Trophoblast cell (in vitro differentiated cells and primary cell): ENCODE data around the gene TSC22D2.

Experiments
- DNase-seq, 2 donors: peaks; one replicate each; pipeline ENCODE4 v3.0.0-alpha.2; 2016
- H2AFZ ChIP-seq: 2 replicates; pipeline ENCODE4 v1.6.1; 2013; ENCODE audit warnings: low read length, moderate library complexity, mild to moderate bottlenecking; ENCODE audit not compliant: insufficient read depth, poor library complexity
- H2AK5ac ChIP-seq: 2 replicates; pipeline ENCODE4 v1.6.1; 2013; ENCODE audit warnings: mild to moderate bottlenecking, low read length
- H2BK120ac ChIP-seq: 2 replicates; pipeline ENCODE4 v1.6.1; 2013; ENCODE audit warnings: low read length, mild to moderate bottlenecking, moderate library complexity; ENCODE audit not compliant: insufficient read depth, poor library complexity
- H2BK12ac ChIP-seq: 2 replicates; pipeline ENCODE4 v1.6.1; 2013; ENCODE audit warnings: mild to moderate bottlenecking, low read length, moderate library complexity
- H2BK5ac ChIP-seq: 2 replicates; pipeline ENCODE4 v1.6.1; 2013; ENCODE audit warnings: low read length, low read depth, moderate library complexity, mild to moderate bottlenecking; ENCODE audit not compliant: poor library complexity
- H3K14ac ChIP-seq: 2 replicates; pipeline ENCODE4 v1.6.1; 2013; ENCODE audit warnings: mild to moderate bottlenecking, low read length
- H3K18ac ChIP-seq: 2 replicates; pipeline ENCODE4 v1.6.1; 2013; ENCODE audit warnings: mild to moderate bottlenecking, low read length
- H3K23ac ChIP-seq: 2 replicates; pipeline ENCODE4 v1.6.1; 2013; ENCODE audit warnings: low read length
- H3K27ac ChIP-seq: 2 replicates; pipeline ENCODE4 v1.5.1; 2013; ENCODE audit warnings: low read depth, mild to moderate bottlenecking, inconsistent platforms, low read length, moderate library complexity
- H3K27me3 ChIP-seq: 2 replicates; pipeline ENCODE4 v1.6.1; 2013; ENCODE audit warnings: inconsistent platforms, mild to moderate bottlenecking, low read length, moderate library complexity; ENCODE audit not compliant: insufficient read depth
- H3K36me3 ChIP-seq, 2 experiments: 1 replicate in 1 of 2; 2 replicates in 1 of 2; pipeline ENCODE4 v1.6.1; 2013; ENCODE audit warnings: low read length in 2 of 2, mild to moderate bottlenecking in 2 of 2, moderate library complexity in 1 of 2; ENCODE audit not compliant: insufficient read depth in 2 of 2, control insufficient read depth in 1 of 2
- H3K4ac ChIP-seq: 2 replicates; pipeline ENCODE4 v1.6.1; 2013; ENCODE audit warnings: low read depth, mild to moderate bottlenecking, low read length, moderate library complexity
- H3K4me1 ChIP-seq, 2 experiments: 1 replicate in 1 of 2; 2 replicates in 1 of 2; pipeline ENCODE4 v1.6.1; 2013; ENCODE audit warnings: low read length in 2 of 2, mild to moderate bottlenecking in 2 of 2, moderate library complexity in 1 of 2; ENCODE audit not compliant: insufficient read depth in 2 of 2, control insufficient read depth in 1 of 2
- H3K4me2 ChIP-seq: 2 replicates; pipeline ENCODE4 v1.6.1; 2013; ENCODE audit warnings: inconsistent platforms, mild to moderate bottlenecking, low read length, moderate library complexity
- H3K4me3 ChIP-seq: 2 replicates; pipeline ENCODE4 v1.5.1; 2013; ENCODE audit warnings: mild to moderate bottlenecking, low read depth, low read length, inconsistent platforms
- H3K79me1 ChIP-seq: one replicate; pipeline ENCODE4 v1.6.1; 2013; ENCODE audit warnings: low read length
- H3K79me2 ChIP-seq: 2 replicates; pipeline ENCODE4 v1.6.1; 2013; ENCODE audit warnings: low read length, mild to moderate bottlenecking; ENCODE audit not compliant: control insufficient read depth, insufficient read depth, poor library complexity
- H3K9ac ChIP-seq: 2 replicates; pipeline ENCODE4 v1.6.1; 2013; ENCODE audit warnings: mild to moderate bottlenecking, low read length
- H3K9me3 ChIP-seq: 2 replicates; pipeline ENCODE4 v1.6.1; 2013; ENCODE audit warnings: low read depth, mild to moderate bottlenecking, control low read depth, inconsistent platforms, low read length; ENCODE audit not compliant: insufficient read depth
- H4K12ac ChIP-seq: 2 replicates; pipeline ENCODE4 v1.6.1; 2013; ENCODE audit warnings: low read depth, mild to moderate bottlenecking, low read length, moderate library complexity
- H4K8ac ChIP-seq: 2 replicates; pipeline ENCODE4 v1.6.1; 2013; ENCODE audit warnings: low read depth, mild to moderate bottlenecking, low read length, moderate library complexity
- H4K91ac ChIP-seq: one replicate; pipeline ENCODE4 v1.6.1; 2013; ENCODE audit warnings: low read depth, mild to moderate bottlenecking, low read length, moderate library complexity
- WGBS: extraction: QIAGEN DNeasy Blood & Tissue Kit; methylation state at CpG from one replicate; pipeline ENCODE4 v1.1.7; 2013; ENCODE audit warnings: missing lambda C conversion rate; ENCODE audit not compliant: insufficient read length, insufficient coverage; ENCODE audit errors: extremely low coverage; 5-methylcytosine and 5-hydroxymethylcytosine counted together

The TSC22D2 gene

DNA sequence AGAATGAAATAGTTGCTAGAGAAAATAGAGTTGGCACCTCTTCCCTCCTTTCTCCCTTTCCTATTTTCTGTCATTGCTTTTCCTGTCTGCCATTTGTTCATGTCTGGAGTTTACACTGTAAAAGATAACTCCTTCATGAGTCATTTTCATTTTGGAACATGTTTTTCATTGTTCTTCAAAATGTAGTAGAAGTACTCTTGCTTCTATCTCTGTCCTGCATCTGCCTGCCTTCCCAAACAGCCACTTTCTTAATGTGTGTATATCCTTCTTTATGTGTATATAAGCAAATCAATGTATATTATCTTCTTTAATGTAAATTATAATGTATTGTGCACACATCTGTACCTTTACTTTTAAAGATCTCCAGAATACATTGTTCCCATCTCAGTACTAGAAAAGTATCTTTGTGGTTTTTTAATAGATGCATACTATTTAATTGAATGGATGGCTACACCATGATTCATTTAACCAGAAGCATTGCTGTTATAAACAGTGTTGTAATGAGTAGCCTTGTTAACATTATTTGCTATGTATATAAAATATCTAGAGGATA lies 41.1 kb downstream of the TSC22D2 start:
- Histone ChIP-seq H3K27me3 (no peaks in the 10 kb centered on the region), H2BK12ac (no peak overlapping the region), H4K8ac (no peak overlapping the region), H2AFZ (no peak overlapping the region), H3K36me3 (peaks cover 0 to 5% of the 10 kb centered on the region in 2 experiments), H3K14ac (no peak overlapping the region), H3K4ac (no peak overlapping the region), H2BK120ac (no peak overlapping the region), H3K4me1 (peaks cover 2 to 4% of the 10 kb centered on the region in 2 experiments), H3K9me3 (no peaks in the 10 kb centered on the region), H3K79me1 (peaks cover 3% of the 10 kb centered on the region), H3K23ac (no peak overlapping the region), H4K91ac (no peak overlapping the region), H4K12ac (no peak overlapping the region), H2BK5ac (no peak overlapping the region), H3K79me2 (no peaks in the 10 kb centered on the region), H3K9ac (no peak overlapping the region), H3K4me3 (no peak overlapping the region), H3K4me2 (no peak overlapping the region), H3K18ac (no peak overlapping the region), H3K27ac (no peak overlapping the region), H2AK5ac (no peak overlapping the region)
- peak in 1 of 2 donors; percentile 62 for DNase-seq

DNA sequence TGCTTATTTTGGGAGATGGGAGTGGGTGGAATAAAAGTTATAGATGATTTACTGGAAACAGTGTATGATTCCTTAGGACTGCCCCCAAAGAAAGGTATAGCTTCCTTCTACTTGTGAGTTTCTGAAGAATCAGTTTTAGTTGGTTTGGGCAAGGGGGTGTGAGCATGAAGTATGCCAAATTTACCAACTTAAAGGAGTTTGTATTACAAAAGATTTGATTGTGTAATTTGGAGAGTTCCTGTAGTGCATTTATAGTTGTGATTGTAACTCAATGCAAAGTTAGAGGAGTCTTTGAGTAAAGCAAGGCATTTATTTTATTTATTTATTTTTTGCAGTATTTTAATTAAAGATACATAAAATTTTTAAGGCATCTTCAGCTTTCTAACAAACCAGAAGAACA lies 42.8 kb downstream of the TSC22D2 start:
- H3K9ac ChIP-seq = no peak overlapping the region
- H4K8ac ChIP-seq = no peak overlapping the region
- H3K79me2 ChIP-seq = no peaks in the 10 kb centered on the region
- no peak overlapping the region for H3K4ac ChIP-seq
- H2BK120ac ChIP-seq = no peak overlapping the region
- no peak overlapping the region for H3K4me2 ChIP-seq
- no peak overlapping the region for H2BK12ac ChIP-seq
- H3K23ac ChIP-seq = no peak overlapping the region
- peaks cover 0 to 3% of the 10 kb centered on the region in 2 experiments for H3K36me3 ChIP-seq
- H2AFZ ChIP-seq = no peak overlapping the region
- no peak overlapping the region for H3K4me3 ChIP-seq
- no peak overlapping the region for H2BK5ac ChIP-seq
- no peak overlapping the region for H3K14ac ChIP-seq
- H3K9me3 ChIP-seq = no peaks in the 10 kb centered on the region
- no peak for DNase-seq
- peaks cover 3% of the 10 kb centered on the region for H3K79me1 ChIP-seq
- no peak overlapping the region for H4K12ac ChIP-seq
- H3K4me1 ChIP-seq = peaks cover 2 to 4% of the 10 kb centered on the region in 2 experiments
- H3K27ac ChIP-seq = no peak overlapping the region
- H2AK5ac ChIP-seq = no peak overlapping the region
- no peak overlapping the region for H3K18ac ChIP-seq
- H3K27me3 ChIP-seq = no peaks in the 10 kb centered on the region
- H4K91ac ChIP-seq = no peak overlapping the region

DNA sequence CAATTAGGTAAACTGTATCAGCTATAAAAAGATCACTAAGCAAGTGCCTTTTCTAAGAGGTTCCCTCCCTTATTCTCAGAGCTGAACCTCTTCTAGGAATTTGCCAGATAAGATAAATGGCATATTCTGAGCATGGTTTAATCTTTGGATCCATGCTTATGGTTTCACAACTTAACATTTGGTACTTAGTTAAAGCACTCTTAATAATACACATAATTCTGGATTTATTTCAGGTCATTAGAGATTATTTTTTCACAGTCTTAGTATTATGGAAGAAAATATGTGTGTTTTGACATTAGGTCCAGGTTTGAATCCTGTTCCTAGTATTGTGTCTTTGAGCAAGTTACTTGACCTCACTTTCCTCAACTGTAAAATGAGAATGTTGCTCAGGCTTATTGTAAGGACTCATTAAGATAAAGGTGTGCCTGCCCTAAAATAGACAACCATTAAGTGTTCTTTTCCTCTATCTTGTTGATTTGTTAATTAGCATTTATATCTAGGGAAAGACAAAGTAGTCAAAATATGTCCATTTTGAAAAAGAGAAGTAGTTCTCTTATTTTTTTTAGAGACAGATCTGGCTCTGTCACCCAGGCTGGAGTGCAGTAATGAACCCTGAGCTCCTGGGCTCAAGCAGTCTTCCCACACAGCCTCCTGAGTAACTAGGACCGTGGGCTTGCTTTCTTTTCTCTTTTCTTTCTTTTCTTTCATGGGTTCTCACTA lies 43.4 kb downstream of the TSC22D2 start:
- Histone ChIP-seq H4K91ac (no peak overlapping the region), H3K27me3 (no peaks in the 10 kb centered on the region), H2AK5ac (no peak overlapping the region), H3K36me3 (peaks cover 0 to 3% of the 10 kb centered on the region in 2 experiments), H3K23ac (no peak overlapping the region), H3K4me1 (peaks cover 2 to 4% of the 10 kb centered on the region in 2 experiments), H3K9me3 (no peaks in the 10 kb centered on the region), H2BK120ac (no peak overlapping the region), H3K4ac (no peak overlapping the region), H3K79me1 (peaks cover 3% of the 10 kb centered on the region), H3K4me3 (no peak overlapping the region), H2AFZ (no peak overlapping the region), H3K27ac (no peak overlapping the region), H3K4me2 (no peak overlapping the region), H2BK12ac (no peak overlapping the region), H3K79me2 (no peaks in the 10 kb centered on the region), H3K18ac (no peak overlapping the region), H4K12ac (no peak overlapping the region), H3K14ac (no peak overlapping the region), H3K9ac (no peak overlapping the region), H4K8ac (no peak overlapping the region), H2BK5ac (no peak overlapping the region)
- WGBS = no CpG with 5 or more reads among the region's 1 CpG
- DNase-seq = no peak

DNA sequence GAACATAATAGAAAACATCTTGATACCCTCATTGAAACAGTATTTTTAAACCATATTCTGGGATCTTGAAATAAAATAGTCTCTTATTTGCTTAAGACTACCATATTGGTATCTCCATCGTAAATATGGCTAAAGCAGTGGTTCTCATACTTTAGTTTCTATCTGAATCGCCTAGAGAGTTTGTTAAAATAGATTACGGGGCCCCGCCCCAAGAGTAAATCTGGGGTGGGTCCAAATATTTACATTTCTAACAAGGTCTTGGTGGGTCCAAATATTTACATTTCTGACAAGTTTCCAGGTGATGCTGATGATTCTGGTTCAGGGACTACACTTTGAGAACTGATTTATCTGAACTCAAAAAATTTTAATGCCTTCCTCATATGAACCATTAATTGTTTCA lies 45.3 kb downstream of the TSC22D2 start:
- no peak overlapping the region for H3K14ac ChIP-seq
- H3K4me1 ChIP-seq = no peaks in the 10 kb centered on the region
- H2AK5ac ChIP-seq = no peak overlapping the region
- H3K27ac ChIP-seq = no peak overlapping the region
- no peak overlapping the region for H3K23ac ChIP-seq
- H3K79me1 ChIP-seq = no peaks in the 10 kb centered on the region
- H2BK120ac ChIP-seq = no peak overlapping the region
- H2BK5ac ChIP-seq = no peak overlapping the region
- H3K27me3 ChIP-seq = no peaks in the 10 kb centered on the region
- no peaks in the 10 kb centered on the region for H3K79me2 ChIP-seq
- DNase-seq = no peak
- no peak overlapping the region for H3K4me3 ChIP-seq
- H3K4me2 ChIP-seq = no peak overlapping the region
- no peak overlapping the region for H2BK12ac ChIP-seq
- no peak overlapping the region for H3K9ac ChIP-seq
- peaks cover 5 to 6% of the 10 kb centered on the region in 2 experiments for H3K36me3 ChIP-seq
- no peak overlapping the region for H4K8ac ChIP-seq
- no peak overlapping the region for H3K18ac ChIP-seq
- H4K91ac ChIP-seq = no peak overlapping the region
- no peak overlapping the region for H4K12ac ChIP-seq
- H3K9me3 ChIP-seq = no peaks in the 10 kb centered on the region
- WGBS = no CpG with 5 or more reads among the region's 4 CpGs
- H3K4ac ChIP-seq = no peak overlapping the region
- no peak overlapping the region for H2AFZ ChIP-seq
